Breast epithelium (tissue), 3 donors: ENCODE results near the gene NUDT7.

Experiments
- POLR2A ChIP-seq: fragments of 450-650 bp; IDR thresholded peaks from one replicate; pipeline ENCODE4 v1.6.1; 2016; ENCODE audit warnings: antibody characterized with exemption, mild to moderate bottlenecking, moderate library complexity
- POLR2AphosphoS5 ChIP-seq, 3 donors: sonication (generic); formaldehyde crosslinking; IDR thresholded peaks; one replicate each; pipeline ENCODE4 v1.6.1; 2017; ENCODE audit warnings: antibody characterized with exemption in 3 of 3
- TF ChIP-seq, protein P1 (sequence below), 3 donors: fragments of 450-650 bp; IDR thresholded peaks; one replicate each; pipeline ENCODE4 v1.5.1; 2016 to 2017; ENCODE audit warnings: antibody characterized with exemption in 3 of 3, mild to moderate bottlenecking in 3 of 3, moderate library complexity in 3 of 3

DNA sequence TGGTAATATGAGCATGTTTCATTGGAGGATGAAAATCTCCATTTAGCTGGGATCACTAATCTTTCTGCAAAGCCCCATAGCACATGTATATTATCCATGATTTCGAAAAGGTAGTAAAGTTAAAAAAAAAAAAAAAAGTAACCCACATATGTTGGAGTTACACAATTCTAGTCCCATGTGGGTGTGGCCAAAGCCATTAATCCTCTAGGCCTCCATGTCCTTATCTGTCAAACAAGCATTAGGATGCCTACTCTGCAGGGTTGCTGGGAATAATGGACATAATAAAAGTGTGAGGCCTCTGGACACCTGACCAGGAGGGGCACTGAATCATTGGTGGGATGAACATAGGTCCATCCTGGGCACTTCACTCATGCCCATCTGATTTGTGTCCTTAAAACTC, 36.9 kb downstream of the NUDT7 start:
- TF ChIP-seq, protein P1, sequence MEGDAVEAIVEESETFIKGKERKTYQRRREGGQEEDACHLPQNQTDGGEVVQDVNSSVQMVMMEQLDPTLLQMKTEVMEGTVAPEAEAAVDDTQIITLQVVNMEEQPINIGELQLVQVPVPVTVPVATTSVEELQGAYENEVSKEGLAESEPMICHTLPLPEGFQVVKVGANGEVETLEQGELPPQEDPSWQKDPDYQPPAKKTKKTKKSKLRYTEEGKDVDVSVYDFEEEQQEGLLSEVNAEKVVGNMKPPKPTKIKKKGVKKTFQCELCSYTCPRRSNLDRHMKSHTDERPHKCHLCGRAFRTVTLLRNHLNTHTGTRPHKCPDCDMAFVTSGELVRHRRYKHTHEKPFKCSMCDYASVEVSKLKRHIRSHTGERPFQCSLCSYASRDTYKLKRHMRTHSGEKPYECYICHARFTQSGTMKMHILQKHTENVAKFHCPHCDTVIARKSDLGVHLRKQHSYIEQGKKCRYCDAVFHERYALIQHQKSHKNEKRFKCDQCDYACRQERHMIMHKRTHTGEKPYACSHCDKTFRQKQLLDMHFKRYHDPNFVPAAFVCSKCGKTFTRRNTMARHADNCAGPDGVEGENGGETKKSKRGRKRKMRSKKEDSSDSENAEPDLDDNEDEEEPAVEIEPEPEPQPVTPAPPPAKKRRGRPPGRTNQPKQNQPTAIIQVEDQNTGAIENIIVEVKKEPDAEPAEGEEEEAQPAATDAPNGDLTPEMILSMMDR (IDR thresholded peaks at IDR 0.05): no peak
- TF ChIP-seq POLR2A: no peak
- TF ChIP-seq POLR2AphosphoS5 (IDR thresholded peaks at IDR 0.05): no peak
